Activated naive CD8-positive, alpha-beta T cell (primary cell): ENCODE data around the gene PEAK3.

Experiments used
- H3K27ac Mint-ChIP-seq: one replicate; pipeline ENCODE4 v1.8.0; 2021; ENCODE audit warnings: mixed read lengths
- H3K27me3 Mint-ChIP-seq: one replicate; pipeline ENCODE4 v1.8.0; 2021; ENCODE audit warnings: mixed read lengths
- H3K36me3 Mint-ChIP-seq: one replicate; pipeline ENCODE4 v1.8.0; 2021; ENCODE audit warnings: mixed read lengths
- H3K4me1 Mint-ChIP-seq: one replicate; pipeline ENCODE4 v1.8.0; 2021; ENCODE audit warnings: low read depth, mixed read lengths
- H3K4me3 Mint-ChIP-seq: one replicate; pipeline ENCODE4 v1.8.0; 2021; ENCODE audit warnings: mild to moderate bottlenecking, mixed read lengths
- H3K9me3 Mint-ChIP-seq: one replicate; pipeline ENCODE4 v1.8.0; 2021; ENCODE audit warnings: low read depth, mixed read lengths

Gene PEAK3

DNA sequence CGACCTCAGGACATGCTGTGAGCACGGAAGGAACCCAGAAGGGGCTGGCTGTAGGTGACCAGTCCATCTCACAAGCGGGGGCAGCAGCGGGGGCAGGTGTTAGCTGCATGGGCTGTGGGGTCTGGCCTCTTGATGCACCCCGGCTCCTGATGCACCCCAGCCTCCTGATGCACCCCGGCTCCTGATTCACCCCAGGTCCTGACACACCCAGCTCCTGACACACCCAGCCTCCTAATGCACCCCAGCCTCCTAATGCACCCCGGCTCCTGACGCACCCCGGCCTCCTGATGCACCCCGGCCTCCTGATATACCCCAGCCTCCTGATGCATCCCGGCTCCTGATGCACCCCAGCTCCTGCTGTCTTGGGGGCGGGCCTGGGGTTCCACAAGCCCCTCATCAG, 39.0 kb upstream of the PEAK3 start:
- Mint-ChIP-seq H3K36me3 (no peaks in the 10 kb centered on the region), H3K27ac (no peak overlapping the region), H3K4me3 (no peak overlapping the region), H3K9me3 (no peaks in the 10 kb centered on the region), H3K27me3 (no peaks in the 10 kb centered on the region), H3K4me1 (peaks cover 14% of the 10 kb centered on the region)

DNA sequence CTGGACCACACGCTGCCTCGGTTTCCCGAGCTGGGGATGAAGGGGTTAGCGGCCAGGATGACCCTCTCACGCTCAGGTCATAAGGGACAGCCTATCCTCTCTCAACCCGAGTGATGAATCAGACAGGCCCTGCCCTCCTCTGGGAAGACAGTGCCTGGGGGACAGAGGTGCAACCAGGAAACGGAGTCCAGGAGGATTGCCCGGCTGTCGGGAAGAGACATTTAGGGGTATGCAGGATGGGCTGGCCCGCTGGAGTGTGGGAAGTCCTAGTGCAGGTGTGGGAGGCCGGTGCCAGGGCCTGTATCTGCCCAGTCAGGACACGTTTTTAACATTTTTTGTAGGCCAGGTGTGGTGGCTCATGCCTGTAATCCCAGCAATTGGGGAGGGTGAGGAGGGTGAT, 38.1 kb upstream of the PEAK3 start:
- Mint-ChIP-seq H3K4me3 (no peak overlapping the region), H3K4me1 (peaks cover 6% of the 10 kb centered on the region), H3K36me3 (no peaks in the 10 kb centered on the region), H3K27ac (no peak overlapping the region), H3K27me3 (peaks cover under 1% of the 10 kb centered on the region), H3K9me3 (no peaks in the 10 kb centered on the region)

DNA sequence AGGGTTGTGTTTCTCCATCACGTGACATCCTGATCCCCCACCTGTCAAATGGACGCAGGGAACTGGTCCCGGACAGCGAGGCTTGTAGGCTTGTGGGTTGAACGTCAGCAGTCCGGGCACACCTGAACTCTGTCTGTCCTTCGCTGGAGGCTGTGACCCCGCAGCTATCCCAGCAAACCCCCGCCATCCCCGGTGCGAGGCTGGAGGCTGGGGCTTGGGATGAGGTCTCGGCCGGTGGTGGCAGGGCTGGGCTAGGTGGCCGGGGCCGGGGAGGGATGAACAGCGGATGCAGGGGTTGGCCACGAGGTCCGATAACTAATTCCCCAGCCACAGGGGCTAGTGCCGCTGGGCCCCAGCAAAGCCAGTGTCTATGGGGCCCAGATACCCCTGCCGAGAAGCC, 37.6 kb upstream of the PEAK3 start:
- no peaks in the 10 kb centered on the region for H3K9me3 Mint-ChIP-seq
- peaks cover 3% of the 10 kb centered on the region for H3K27me3 Mint-ChIP-seq
- no peak overlapping the region for H3K27ac Mint-ChIP-seq
- H3K36me3 Mint-ChIP-seq, result no peaks in the 10 kb centered on the region
- H3K4me3 Mint-ChIP-seq, result no peak overlapping the region
- peaks cover 3% of the 10 kb centered on the region for H3K4me1 Mint-ChIP-seq

DNA sequence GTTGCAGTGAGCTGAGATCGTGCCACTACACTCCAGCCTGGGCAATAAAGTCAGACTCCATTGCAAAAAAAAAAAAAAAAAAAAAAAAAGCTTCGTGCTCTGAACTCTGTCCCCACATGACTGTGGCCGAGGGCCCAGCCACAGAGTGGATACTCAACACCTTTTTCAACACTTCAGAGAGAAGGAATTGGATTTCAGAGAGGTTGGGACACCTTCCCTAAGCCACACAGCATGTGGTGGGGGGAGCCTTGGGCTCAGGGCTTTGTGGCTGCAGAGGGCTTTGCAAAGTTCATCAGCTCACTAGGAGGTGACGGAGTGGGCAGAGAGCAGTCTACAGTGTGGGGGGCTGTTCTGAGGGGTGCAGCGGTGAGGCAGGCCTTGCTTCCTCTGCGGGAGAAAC, 36.9 kb upstream of the PEAK3 start:
- H3K9me3 Mint-ChIP-seq, result no peaks in the 10 kb centered on the region
- H3K4me1 Mint-ChIP-seq, result no peaks in the 10 kb centered on the region
- no peaks in the 10 kb centered on the region for H3K36me3 Mint-ChIP-seq
- H3K27me3 Mint-ChIP-seq, result peaks cover 3% of the 10 kb centered on the region
- no peak overlapping the region for H3K27ac Mint-ChIP-seq
- H3K4me3 Mint-ChIP-seq, result no peak overlapping the region

DNA sequence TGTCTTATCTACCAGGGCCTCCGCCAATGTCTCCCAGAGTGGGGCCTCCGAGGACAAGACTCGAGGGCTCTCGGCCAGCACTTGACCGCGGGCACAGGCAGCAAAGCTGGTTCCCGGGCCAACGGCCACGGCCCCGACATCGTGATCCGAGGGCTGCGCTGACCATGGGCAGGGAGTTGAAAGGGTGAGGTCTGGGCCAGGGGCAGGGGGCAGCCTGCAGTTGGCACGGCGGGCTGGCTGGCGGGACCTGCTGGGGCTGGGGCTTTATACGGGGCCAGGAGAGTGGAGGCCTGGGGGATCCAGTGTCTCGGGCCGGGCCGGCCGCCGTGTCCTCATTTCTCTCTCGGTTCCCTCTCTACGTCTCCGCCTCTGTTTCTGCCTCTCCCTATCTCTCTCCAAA, 35.8 kb upstream of the PEAK3 start:
- peaks cover 4% of the 10 kb centered on the region for H3K4me1 Mint-ChIP-seq
- H3K9me3 Mint-ChIP-seq, result no peaks in the 10 kb centered on the region
- H3K36me3 Mint-ChIP-seq, result no peaks in the 10 kb centered on the region
- H3K27ac Mint-ChIP-seq, result no peak overlapping the region
- peaks cover 7% of the 10 kb centered on the region for H3K27me3 Mint-ChIP-seq
- no peak overlapping the region for H3K4me3 Mint-ChIP-seq

DNA sequence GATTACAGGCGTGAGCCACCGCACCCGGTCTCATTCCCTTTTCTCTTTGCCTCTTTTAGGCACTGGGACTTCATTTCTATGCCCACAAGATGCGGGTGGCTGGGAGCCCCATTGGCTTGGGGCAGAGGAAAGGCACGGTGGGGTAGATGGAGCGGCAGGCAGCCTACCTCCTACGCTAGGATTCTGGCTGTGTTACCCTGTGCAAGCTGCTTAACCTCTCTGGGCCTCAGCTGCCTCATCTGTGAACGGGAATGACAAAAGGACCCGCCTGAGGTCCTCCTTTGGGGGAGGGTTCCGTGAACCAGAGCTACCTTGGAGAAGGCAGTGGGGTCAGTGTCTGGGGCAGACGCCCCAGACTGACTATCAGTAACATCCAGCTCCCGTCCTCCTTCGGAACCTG, 35.3 kb upstream of the PEAK3 start:
- Mint-ChIP-seq H3K4me3 (no peak overlapping the region), H3K9me3 (no peaks in the 10 kb centered on the region), H3K4me1 (peaks cover 4% of the 10 kb centered on the region), H3K36me3 (no peaks in the 10 kb centered on the region), H3K27me3 (peaks cover 7% of the 10 kb centered on the region), H3K27ac (no peak overlapping the region)

DNA sequence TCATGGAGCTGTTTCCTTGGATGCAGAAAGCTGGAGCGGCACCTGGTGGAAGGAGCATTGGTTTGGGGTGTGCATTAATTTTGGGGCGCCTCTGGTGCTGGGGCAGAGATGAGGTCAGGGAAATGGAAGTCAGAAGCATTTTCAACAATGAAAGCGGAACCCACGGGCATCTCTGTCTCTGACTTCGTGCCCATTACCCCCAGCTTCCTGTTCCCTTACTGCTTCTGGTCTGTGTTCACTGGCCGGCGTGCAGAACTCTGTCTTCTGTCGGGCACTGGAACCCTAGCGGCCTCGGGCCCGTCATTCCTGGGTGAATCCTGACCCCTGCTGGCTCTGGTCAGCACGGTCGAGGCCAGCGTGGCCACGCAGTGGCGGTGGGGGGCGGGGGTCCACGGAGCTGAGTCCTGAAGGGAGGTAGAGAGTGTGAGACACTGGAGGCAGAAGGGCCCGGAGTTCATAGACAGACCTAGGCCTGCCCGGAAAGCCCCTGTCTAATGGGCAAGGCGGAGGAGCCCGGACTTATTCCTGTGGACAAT, 33.9 kb upstream of the PEAK3 start:
- H3K9me3 Mint-ChIP-seq, result no peaks in the 10 kb centered on the region
- H3K4me3 Mint-ChIP-seq, result no peak overlapping the region
- H3K27me3 Mint-ChIP-seq, result peaks cover 7% of the 10 kb centered on the region
- H3K27ac Mint-ChIP-seq, result no peak overlapping the region
- peaks cover 4% of the 10 kb centered on the region for H3K4me1 Mint-ChIP-seq
- no peaks in the 10 kb centered on the region for H3K36me3 Mint-ChIP-seq

DNA sequence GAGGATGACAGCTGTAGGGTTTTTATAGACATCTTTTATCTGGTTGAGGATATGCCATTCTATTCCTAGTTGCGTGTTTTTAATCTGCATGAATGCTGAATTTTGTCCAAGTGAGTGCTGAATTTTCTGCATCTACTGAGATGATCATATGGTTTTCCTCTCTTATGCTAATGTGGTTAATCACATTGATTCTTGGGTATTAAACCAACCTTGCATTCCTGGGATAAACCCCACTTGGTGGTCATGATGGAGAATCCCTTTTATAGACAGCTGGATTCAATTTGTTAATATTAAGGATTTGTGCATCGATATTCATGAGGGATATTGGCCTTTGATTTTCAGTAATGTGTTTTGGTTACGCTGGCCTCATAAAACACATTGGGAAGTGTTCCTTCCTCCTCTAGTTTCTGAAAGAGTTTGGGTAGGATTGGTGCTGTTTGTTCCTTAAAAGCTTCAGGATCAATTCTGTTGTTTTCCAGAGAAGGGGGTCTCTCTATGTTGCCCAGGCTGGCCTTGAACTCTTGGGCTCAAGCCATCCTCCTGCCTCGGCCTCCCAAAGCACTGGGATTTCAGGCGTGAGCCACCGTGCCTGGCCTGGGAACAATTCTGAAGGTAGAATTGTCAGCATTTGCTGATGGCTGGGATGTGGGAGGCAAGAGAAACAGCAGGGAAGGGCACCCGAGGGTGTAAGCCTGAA, 33.3 kb upstream of the PEAK3 start:
- Mint-ChIP-seq H3K27me3 (peaks cover 7% of the 10 kb centered on the region), H3K36me3 (no peaks in the 10 kb centered on the region), H3K27ac (no peak overlapping the region), H3K4me1 (peaks cover 4% of the 10 kb centered on the region), H3K9me3 (no peaks in the 10 kb centered on the region), H3K4me3 (no peak overlapping the region)

DNA sequence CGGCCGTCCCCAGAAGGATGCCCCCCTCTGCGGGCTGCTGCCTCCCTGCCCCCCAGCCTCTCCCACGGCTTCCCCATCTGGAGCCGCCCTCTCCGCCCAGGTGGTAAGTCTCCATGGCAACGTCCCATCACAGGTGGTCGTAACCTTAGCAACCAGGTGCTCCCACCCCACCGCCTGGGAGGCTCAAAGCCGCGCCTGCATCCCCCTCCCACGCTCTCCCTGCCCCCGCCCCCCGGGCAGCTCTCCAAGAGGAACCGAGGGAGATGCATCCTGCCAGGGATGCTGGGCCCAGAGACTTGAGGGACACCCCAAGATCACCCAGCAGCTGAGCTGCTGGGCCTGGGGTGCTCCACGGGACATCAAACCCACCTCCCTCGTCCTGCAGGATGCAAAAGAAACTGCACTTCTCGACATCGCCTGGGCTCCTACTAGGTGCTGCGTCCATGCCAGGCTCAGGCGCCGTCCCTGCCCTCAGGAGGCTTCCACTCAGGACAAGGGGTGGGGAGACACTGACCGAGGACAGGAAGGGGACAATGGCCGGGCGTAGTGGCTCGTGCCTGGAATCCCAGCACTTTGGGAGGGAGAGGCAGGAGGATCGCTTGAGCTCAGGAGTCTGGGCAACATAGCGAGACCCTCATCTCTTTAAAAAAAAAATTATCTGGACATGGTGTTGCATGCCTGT, 31.0 kb upstream of the PEAK3 start:
- Mint-ChIP-seq H3K36me3 (no peaks in the 10 kb centered on the region), H3K27me3 (peaks cover 15% of the 10 kb centered on the region), H3K27ac (no peak overlapping the region), H3K4me3 (no peak overlapping the region), H3K9me3 (no peaks in the 10 kb centered on the region), H3K4me1 (peaks cover 6% of the 10 kb centered on the region)

DNA sequence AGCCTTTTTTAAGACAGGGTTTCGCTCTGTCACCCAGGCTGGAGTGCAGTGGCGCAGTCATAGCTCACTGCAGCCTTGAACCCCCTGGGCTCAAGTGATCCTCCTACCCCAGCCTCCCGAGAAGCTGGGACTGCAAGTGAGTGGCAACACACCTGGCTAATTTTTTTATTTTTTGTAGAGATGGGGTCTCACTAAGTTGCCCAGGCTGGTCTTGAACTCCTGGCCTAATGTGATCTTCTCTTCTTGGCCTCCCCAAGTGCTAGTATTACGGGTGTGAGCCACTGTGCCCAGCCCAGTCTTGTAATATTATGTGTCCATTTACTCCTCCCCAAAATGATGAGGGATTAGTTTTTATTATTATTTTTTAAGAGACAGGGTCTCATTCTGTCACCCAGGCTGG, 29.1 kb upstream of the PEAK3 start:
- Mint-ChIP-seq H3K27me3 (peaks cover 17% of the 10 kb centered on the region), H3K27ac (no peak overlapping the region), H3K4me1 (peaks cover 8% of the 10 kb centered on the region), H3K4me3 (no peak overlapping the region), H3K9me3 (no peaks in the 10 kb centered on the region), H3K36me3 (no peaks in the 10 kb centered on the region)

DNA sequence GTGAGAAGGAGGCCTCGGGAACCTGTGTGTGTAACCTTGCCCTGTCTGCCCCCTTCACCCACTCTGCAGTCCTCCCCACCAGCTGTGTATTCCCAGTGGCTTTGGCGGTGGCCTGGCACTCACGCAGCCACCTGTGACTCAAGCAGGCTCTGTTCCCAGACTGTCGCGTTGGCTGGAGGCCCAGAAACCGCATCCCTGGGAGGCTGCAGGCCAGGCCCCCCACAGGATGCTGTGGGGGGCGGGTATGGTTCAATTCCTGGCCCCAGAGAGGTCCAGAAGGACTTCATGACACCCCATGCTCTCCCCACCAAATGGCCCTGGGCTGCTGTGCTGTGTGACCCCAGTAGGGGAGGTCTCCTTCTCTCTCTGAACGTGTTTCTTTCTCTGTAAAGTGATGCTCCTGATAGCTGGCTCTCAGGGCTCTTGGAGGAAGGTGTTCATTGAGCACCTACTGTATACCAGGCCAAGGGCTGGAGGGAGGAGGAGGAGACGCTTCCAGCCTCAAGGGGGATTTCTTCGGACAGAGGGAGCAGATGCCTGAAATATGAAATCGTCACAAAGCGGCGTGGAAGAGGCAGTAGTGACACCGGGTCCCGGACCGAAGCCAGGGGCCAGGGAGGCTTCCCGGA, 27.9 kb upstream of the PEAK3 start:
- Mint-ChIP-seq H3K4me1 (peaks cover 8% of the 10 kb centered on the region), H3K9me3 (no peaks in the 10 kb centered on the region), H3K27ac (no peak overlapping the region), H3K27me3 (peaks cover 14% of the 10 kb centered on the region), H3K4me3 (no peak overlapping the region), H3K36me3 (no peaks in the 10 kb centered on the region)

DNA sequence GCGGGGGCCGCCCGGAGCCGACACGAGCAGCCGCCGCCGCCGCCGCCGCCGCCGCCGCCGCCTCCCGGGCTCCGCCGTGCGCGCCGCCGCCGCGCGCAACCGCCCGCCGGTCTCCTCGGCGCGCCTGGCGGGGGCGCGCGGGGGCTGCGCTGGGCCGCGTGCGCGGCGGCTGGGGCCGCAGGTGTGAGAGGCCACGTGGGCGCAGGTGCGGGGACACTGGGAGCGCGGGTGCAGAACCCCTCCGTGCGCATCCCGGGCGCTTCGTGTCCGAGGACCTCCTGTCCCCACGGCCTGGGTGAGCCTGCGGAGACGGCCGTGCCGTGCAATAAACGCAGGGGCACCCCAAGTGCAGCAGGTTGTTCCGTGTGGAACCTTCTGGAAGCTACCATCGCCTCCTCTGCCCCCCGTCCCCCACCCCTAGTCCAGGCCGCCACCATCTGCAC, 26.2 kb upstream of the PEAK3 start, which contains the start of gene LINGO3:
Gene LINGO3 (minus strand): TSS at position 41 of the 443 bp plus-strand sequence. CDS start 16,378 bp downstream, outside the sequence.
- Mint-ChIP-seq H3K36me3 (no peaks in the 10 kb centered on the region), H3K9me3 (no peaks in the 10 kb centered on the region), H3K27me3 (peaks cover 16% of the 10 kb centered on the region), H3K4me3 (peak within 1 kb of the TSS; percentile 77), H3K4me1 (peaks cover 10% of the 10 kb centered on the region), H3K27ac (no peak within 1 kb of the TSS)

DNA sequence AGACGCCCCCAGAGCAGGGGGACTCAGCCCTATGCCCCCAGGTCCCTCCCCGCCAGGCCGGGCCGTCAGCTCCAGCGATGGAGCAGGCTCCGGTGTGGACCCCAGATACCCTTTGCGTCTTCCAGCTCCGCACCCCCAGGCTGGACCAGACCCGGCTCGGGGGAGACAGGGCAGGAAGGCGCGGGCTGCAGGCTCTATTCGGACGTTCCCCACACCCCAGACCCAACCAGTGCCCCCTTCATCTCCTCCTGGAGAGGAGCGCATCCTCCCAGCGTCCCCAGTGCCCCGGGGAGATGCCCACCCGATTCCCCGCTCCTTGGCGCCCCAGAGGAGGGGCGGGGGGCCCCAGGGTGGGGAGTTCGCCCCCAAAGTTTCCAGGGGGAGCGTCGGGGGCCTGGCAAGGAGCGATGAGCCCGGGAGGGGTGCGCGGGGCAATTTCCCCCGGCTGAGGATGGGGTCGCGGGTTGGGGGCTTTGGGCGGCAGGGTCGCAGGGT, 25.6 kb upstream of the PEAK3 start:
- no peaks in the 10 kb centered on the region for H3K36me3 Mint-ChIP-seq

DNA sequence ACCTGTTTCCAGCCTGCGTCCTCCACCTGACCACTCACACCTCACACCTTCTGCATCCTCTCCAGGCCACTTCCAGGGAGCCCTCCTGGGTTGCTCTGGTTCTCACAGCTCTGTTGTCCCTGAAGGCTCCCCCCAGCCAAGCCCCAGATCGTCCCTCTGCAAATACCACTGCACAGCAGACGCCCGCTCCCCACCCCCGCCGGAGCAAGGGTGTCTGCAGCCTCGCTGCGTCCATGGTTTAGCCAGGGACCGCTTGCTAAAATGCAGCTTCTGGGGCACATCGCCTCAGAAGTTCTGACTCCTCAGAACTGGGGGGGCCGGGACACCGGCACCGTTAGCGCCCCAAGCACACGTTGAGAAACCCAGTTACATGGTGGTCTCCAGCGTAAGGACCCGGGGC, 25.0 kb upstream of the PEAK3 start:
- Mint-ChIP-seq H3K4me1 (peaks cover 12% of the 10 kb centered on the region), H3K9me3 (no peaks in the 10 kb centered on the region), H3K27ac (no peak overlapping the region), H3K4me3 (no peak overlapping the region), H3K27me3 (peaks cover 18% of the 10 kb centered on the region), H3K36me3 (no peaks in the 10 kb centered on the region)

More for the DNA sequence above, 25.6 kb upstream of the PEAK3 start:
- peaks cover 12% of the 10 kb centered on the region for H3K4me1 Mint-ChIP-seq
- H3K27ac Mint-ChIP-seq, result no peak overlapping the region
- peaks cover 18% of the 10 kb centered on the region for H3K27me3 Mint-ChIP-seq
- no peaks in the 10 kb centered on the region for H3K9me3 Mint-ChIP-seq
- no peak overlapping the region for H3K4me3 Mint-ChIP-seq

DNA sequence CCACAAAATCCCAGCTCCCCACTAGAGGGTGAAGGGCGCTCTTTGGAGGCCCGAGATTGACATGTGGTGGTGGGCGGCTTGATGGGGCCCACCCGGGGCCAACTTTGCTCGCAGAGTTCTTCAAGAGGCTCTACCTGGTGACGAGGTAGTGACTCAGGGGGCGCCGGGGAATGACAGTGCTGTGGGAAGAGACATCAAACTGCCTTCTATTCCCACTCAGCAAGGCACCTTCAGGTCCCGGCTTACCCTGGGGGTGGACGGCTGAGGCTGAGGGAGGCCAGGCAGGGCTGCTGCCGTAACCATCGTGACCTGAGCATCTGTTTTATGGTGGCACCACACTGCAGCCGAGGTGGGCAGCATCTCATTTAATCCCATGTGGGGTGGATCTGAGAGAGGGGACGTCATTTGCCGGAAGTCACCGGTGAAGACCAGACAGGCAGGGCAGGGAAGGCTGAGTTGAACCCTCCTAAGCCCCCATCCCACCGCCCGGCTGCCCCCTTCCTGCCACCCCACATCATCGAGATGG, 24.4 kb upstream of the PEAK3 start:
- Mint-ChIP-seq H3K9me3 (no peaks in the 10 kb centered on the region), H3K27me3 (peaks cover 18% of the 10 kb centered on the region), H3K4me1 (peaks cover 12% of the 10 kb centered on the region), H3K36me3 (no peaks in the 10 kb centered on the region), H3K4me3 (no peak overlapping the region), H3K27ac (no peak overlapping the region)
